A549 (cell line): Measurements from ENCODE around the gene CTNND1.

ENCODE experiments used
- CTCF ChIP-seq: fragments of >200 bp; sonication (Bioruptor Twin); formaldehyde crosslinking; IDR thresholded peaks from 3 replicates; pipeline ENCODE4 v1.5.1; 2016
- EP300 ChIP-seq, 2 experiments: fragments of >200 bp; sonication (Bioruptor Twin); formaldehyde crosslinking; IDR thresholded peaks; 2 replicates in 1 of 2; 3 replicates in 1 of 2; pipeline ENCODE4 v1.6.1; 2016 to 2017
- MYC ChIP-seq: IDR thresholded peaks from 2 replicates; pipeline ENCODE4 v1.6.1; 2012; ENCODE audit warnings: mild to moderate bottlenecking, inconsistent platforms, low read length, improper control_type of control experiment, borderline replicate concordance
- NFE2L2 ChIP-seq: fragments of 150-350 bp; conservative IDR thresholded peaks from 2 replicates; pipeline ENCODE4 v1.6.1; 2014; ENCODE audit warnings: low read length
- POLR2A ChIP-seq: IDR thresholded peaks from 2 replicates; pipeline ENCODE4 v1.6.1; 2012; ENCODE audit warnings: mild to moderate bottlenecking, low read length
- RAD21 ChIP-seq, 2 experiments: fragments of >200 bp in 1 of 2; sonication (Bioruptor Twin) in 1 of 2; formaldehyde crosslinking in 1 of 2; IDR thresholded peaks in 1 of 2; conservative IDR thresholded peaks in 1 of 2; 2 replicates in 1 of 2; 3 replicates in 1 of 2; pipeline ENCODE4 v1.6.1; 2012 to 2018; ENCODE audit warnings: inconsistent platforms in 1 of 2
- REST ChIP-seq: fragments of 200-600 bp; sonication (generic); IDR thresholded peaks from 2 replicates; pipeline ENCODE4 v1.6.1; 2016; ENCODE audit warnings: antibody characterized with exemption, mild to moderate bottlenecking, moderate library complexity
- RFX5 ChIP-seq: fragments of 450-650 bp; IDR thresholded peaks from 2 replicates; pipeline ENCODE4 v1.7.1; 2014; ENCODE audit warnings: antibody characterized with exemption, mild to moderate bottlenecking, moderate library complexity
- ZFP36 ChIP-seq: fragments of 450-650 bp; IDR thresholded peaks from 2 replicates; pipeline ENCODE4 v1.6.1; 2014; ENCODE audit warnings: borderline replicate concordance; ENCODE audit not compliant: partially characterized antibody
- ZNF302 ChIP-seq: fragments of 250-450 bp; sonication (Bioruptor Pico); IDR thresholded peaks from 2 replicates; pipeline ENCODE4 v1.9.0; 2021; ENCODE audit warnings: inconsistent platforms, mild to moderate bottlenecking, moderate library complexity

- TF ChIP-seq POLR2A (no peak), CTCF (peak; percentile 65), REST (no peak), EP300 (IDR thresholded peaks at IDR 0.05) (no peak), RAD21 (conservative IDR thresholded peaks at IDR 0.05 in 1 of 2, IDR thresholded peaks at IDR 0.05 in 1 of 2) (peak; percentile 67 to 68), ZNF302 (CRISPR knock-in tag) (no peak), NFE2L2 (no peak), RFX5 (no peak), ZFP36 (no peak), MYC (no peak)
Measured at GRCh38 chr11:57751676-57752253, 9.8 kb upstream of the CTNND1 start, which contains the start of gene BTBD18.
